ENCODE data around the gene NAALADL2. TPM values are rescaled to one million over a fixed set of nuclear protein-coding genes. Genes with fewer than 3 reads are reported as not detected.

Gene NAALADL2
- total and polyA plus RNA-seq, 2 of the 8 experiments (the other 6 are each of a cell fraction or from before 2014, with no cell fraction given) = 0.12 to 0.22 TPM

DNA sequence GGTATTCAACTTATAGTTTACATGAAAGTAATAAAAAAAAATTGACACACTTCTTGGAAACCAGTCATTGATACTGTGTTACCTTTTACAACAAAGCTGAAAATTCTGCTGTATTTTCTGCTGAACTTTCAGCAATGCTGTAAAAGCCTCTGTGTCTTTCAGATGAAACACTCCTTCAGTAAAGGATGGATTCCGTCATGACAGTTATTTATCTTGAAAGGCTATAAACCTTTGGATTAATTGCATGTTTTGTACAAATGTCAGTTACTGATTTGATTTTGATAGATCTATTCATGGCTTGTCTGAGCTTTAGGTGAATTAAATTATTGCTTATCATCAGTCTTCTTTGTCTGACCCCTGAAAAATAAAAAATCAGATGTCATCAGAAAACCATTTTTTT is 355.1 kb downstream of the NAALADL2 start (continued):
- no peak for TF ChIP-seq PHF8 (conservative IDR thresholded peaks at IDR 0.05; ENCODE audit: low read depth, low read length)
